ENCODE data around the gene PRXL2A. TPM values are rescaled to one million over a fixed set of nuclear protein-coding genes. Genes with fewer than 3 reads are reported as not detected.

The PRXL2A gene
- total RNA-seq, 1 donor from 2014 or later = 52.0 TPM

DNA sequence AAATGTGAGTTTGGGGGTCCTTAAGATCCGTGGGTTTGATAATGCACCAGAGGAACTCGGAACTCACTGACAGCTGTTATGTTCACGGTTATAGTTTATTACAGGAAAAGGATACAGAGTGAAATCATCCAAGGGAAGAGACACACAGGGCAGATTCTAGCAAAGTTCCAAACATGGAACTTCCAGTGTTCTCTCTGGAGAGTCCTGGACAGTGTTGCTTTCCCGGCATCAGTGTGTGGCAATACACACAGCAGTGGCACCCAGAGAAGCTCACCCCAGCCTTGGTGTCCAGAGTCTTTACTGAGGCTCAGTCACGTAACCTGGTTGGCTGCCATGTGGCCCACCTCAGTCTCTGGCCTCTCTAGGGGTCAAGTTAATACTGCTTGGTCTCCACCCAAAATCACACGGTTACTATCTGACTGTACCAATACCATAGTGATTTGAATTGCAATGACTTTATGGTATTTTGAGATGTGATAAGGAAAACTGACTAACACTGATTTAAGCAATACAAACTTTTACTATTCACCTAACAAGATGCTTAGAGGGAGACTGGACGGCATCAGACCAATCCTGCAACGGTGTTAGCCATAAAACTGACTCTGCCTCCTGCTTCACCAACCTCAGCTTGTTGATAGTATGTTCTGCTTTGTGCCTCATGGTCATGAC, 8.1 kb upstream of the PRXL2A start:
- no peak overlapping the region for H3K4me3 ChIP-seq (ENCODE audit: low read depth, low read length)
- TF ChIP-seq, protein P1, sequence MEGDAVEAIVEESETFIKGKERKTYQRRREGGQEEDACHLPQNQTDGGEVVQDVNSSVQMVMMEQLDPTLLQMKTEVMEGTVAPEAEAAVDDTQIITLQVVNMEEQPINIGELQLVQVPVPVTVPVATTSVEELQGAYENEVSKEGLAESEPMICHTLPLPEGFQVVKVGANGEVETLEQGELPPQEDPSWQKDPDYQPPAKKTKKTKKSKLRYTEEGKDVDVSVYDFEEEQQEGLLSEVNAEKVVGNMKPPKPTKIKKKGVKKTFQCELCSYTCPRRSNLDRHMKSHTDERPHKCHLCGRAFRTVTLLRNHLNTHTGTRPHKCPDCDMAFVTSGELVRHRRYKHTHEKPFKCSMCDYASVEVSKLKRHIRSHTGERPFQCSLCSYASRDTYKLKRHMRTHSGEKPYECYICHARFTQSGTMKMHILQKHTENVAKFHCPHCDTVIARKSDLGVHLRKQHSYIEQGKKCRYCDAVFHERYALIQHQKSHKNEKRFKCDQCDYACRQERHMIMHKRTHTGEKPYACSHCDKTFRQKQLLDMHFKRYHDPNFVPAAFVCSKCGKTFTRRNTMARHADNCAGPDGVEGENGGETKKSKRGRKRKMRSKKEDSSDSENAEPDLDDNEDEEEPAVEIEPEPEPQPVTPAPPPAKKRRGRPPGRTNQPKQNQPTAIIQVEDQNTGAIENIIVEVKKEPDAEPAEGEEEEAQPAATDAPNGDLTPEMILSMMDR (conservative IDR thresholded peaks at IDR 0.05; ENCODE audit: low read depth, low read length) = no peak
- DNase-seq (ENCODE audit: low read depth) = no peak

DNA sequence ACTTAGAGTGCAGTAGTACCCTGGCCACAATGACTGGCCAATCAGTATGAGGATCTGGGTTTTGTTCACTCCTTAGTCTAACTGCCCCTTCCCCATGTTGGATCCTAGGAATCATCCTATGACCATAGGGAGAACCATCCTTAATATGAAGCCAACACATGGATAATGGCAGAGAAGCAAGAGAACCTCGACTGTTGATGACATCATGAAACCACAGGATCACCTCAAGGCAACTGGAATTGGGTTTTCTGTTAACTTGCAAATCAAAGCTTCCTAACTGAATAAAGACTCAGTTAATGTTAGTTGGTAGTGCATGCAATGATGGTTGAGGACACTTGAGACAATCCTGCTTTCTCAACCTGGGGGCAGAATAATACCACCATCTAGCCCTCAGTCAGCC, 3.3 kb upstream of the PRXL2A start:
- H3K4me3 ChIP-seq (ENCODE audit: low read depth, low read length) = no peak overlapping the region
- TF ChIP-seq, protein P1 (conservative IDR thresholded peaks at IDR 0.05; ENCODE audit: low read depth, low read length) = no peak
- no peak for DNase-seq (ENCODE audit: low read depth)

DNA sequence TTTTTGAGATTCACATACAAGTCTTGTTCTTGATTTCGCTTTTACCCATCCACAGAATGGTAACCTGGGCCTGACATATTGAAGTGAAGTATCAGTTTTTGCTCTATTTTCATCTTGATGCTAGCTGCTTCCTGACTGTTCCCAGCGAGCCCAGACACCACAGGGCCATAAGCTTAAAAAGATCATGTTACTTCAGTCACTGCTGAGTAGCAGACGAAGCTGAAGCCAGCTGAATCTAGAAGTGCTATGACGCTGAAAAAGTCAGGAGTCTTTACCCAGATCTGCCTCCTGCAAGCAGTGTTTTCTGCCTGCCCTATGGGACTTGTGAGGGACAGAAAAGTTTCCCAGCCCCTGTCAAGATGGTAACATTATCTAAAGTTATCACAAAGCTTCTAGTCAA, 2.7 kb upstream of the PRXL2A start:
- TF ChIP-seq, protein P1 (conservative IDR thresholded peaks at IDR 0.05; ENCODE audit: low read depth, low read length) = no peak
- DNase-seq (ENCODE audit: low read depth) = no peak

DNA sequence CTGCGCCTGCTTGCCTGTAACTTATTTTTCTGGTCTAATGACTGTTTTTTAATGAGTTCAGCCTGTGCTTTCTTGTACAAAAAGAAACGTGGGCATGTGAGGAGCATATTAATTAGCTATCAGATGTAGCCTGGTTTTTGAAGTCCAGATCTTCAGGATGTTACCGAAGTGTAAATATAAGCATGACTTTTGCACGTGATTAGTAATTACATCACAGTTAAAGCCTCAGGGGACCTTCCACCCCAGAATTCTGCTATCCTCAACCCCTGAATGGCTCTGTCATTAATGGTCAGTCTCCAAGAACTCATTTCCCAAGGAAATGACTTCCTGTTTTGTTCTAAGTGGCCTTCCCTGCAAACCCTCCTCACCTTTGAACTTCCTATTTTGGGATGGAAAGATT, 2.1 kb upstream of the PRXL2A start:
- TF ChIP-seq, protein P1 (conservative IDR thresholded peaks at IDR 0.05; ENCODE audit: low read depth, low read length) = no peak
- no peak overlapping the region for H3K4me3 ChIP-seq (ENCODE audit: low read depth, low read length)
- DNase-seq (ENCODE audit: low read depth) = no peak

More for the DNA sequence above, 2.7 kb upstream of the PRXL2A start:
- H3K4me3 ChIP-seq (ENCODE audit: low read depth, low read length) = no peak overlapping the region

DNA sequence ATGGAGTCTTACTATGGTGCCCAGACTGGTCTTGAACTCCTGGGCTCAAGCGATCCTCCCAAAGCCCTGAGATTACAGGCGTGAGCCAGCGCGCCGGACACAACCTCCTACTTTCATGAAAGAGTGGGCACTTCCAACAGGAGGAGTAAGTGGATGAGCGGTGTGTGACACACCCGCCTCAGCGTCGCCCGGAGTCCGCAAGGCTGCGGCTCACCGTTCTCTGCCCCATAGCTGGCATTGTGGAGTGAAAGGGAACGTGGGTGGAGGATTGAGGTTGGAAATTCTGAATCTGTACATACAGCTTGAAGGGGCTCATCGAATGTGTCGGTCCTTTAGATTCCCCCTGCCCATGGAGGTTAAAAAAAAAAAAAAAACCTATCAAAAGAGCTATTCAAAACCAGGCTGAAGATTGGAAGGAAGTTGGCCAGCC, 524 bp upstream of the PRXL2A start:
- TF ChIP-seq, protein P1 (conservative IDR thresholded peaks at IDR 0.05; ENCODE audit: low read depth, low read length) = no peak
- no peak for DNase-seq (ENCODE audit: low read depth)
- peak overlapping the region; percentile 90 for H3K4me3 ChIP-seq (ENCODE audit: low read depth, low read length)

DNA sequence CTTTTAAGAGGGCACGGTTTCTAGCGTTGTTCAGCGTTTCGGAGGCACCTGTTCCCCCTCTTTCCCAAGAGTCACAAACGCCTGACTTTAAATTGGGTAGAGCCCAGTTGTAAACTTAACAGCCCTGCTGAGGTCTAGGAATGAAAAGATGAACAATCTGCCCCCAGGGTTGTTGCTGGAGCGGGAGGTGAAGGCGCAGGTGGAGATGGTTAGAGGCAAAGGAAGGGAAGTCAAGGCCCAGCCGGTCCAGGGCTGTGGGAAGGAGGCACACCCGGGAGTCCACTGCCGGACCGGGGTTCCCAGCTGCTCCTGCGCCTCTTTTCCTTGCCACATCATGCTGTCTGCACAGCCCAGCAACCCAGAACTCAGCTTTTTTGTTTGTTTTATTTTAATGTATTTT, 770 bp downstream of the PRXL2A start:
- H3K4me3 ChIP-seq (ENCODE audit: low read depth, low read length) = peak overlapping the region; percentile 90
- DNase-seq (ENCODE audit: low read depth) = no peak
- TF ChIP-seq, protein P1 (conservative IDR thresholded peaks at IDR 0.05; ENCODE audit: low read depth, low read length) = no peak

DNA sequence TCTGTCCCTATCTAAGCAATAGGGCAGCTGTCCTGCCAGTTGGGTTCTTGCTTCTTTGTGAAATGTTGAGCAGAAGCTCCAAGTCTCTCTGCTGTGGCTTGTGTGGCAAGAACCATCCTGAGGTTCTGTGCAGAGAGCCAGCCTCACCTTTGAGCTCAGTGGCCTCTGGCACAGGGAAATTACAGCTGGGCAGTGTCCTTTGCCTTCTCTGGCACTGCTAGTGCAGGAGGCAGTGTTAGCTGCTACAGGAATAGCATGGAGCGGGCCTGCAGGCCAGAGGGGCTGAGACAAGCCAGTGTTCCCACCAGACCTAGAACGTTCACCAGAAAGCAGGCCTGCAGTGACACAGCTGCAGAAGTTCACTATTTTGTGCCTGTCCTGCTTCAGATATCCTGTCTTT, 1.8 kb downstream of the PRXL2A start:
- TF ChIP-seq, protein P1 (conservative IDR thresholded peaks at IDR 0.05; ENCODE audit: low read depth, low read length) = no peak
- H3K4me3 ChIP-seq (ENCODE audit: low read depth, low read length) = peak overlapping the region; percentile 90
- no peak for DNase-seq (ENCODE audit: low read depth)

Data from epithelial cell of proximal tubule (primary cell).